ENCODE data around the gene SRGAP2C. TPM values are rescaled to one million over a fixed set of nuclear protein-coding genes. Genes with fewer than 3 reads are reported as not detected.
"Not testable (repeated sequence)": the region's sequence is repeated elsewhere in the genome, so short reads cannot be mapped to it uniquely, and the experiment has no call there.

Gene SRGAP2C
- total RNA-seq, 4 donors from 2014 or later = 38.6 to 60.9 (median 40.4) TPM

DNA sequence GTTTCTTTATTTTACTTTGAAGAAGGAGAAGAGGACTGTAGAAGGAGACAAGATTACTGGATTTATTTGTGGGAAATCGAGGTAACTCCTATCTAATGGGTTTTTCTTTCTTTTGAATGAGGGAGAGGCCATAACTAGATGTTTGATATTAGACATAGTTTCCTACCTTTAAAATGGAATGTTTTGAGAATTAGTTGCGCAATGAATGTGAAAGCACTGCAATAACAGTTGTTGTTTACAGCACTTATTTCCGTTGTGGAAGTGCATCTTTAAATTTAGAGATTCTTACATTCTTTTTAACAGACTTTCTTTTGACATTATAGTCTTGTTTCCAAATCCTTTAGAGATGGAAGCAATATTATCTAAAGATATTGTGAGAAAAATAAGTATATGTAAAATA lies 229.0 kb downstream of the SRGAP2C start:
- Histone ChIP-seq H3K27ac (no peak overlapping the region), H3K27me3 (no peaks in the 10 kb centered on the region)
- WGBS = 88% methylated on average over 3 of the region's 3 CpGs

GRCh38 chr1:121414905-121415304 lies 230.1 kb downstream of the SRGAP2C start:
- no peak for DNase-seq (ENCODE audit: low spot score in 2 of 2)

More for the DNA sequence above, 229.0 kb downstream of the SRGAP2C start:
- Histone ChIP-seq H3K4me3 (no peak overlapping the region), H3K9me3 (no peaks in the 10 kb centered on the region), H3K36me3 (no peaks in the 10 kb centered on the region), H3K4me1 (peaks cover 16% of the 10 kb centered on the region)
- TF ChIP-seq, protein P1, sequence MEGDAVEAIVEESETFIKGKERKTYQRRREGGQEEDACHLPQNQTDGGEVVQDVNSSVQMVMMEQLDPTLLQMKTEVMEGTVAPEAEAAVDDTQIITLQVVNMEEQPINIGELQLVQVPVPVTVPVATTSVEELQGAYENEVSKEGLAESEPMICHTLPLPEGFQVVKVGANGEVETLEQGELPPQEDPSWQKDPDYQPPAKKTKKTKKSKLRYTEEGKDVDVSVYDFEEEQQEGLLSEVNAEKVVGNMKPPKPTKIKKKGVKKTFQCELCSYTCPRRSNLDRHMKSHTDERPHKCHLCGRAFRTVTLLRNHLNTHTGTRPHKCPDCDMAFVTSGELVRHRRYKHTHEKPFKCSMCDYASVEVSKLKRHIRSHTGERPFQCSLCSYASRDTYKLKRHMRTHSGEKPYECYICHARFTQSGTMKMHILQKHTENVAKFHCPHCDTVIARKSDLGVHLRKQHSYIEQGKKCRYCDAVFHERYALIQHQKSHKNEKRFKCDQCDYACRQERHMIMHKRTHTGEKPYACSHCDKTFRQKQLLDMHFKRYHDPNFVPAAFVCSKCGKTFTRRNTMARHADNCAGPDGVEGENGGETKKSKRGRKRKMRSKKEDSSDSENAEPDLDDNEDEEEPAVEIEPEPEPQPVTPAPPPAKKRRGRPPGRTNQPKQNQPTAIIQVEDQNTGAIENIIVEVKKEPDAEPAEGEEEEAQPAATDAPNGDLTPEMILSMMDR (IDR thresholded peaks at IDR 0.05) = no peak
- TF ChIP-seq POLR2A (IDR thresholded peaks at IDR 0.05) = no peak
- TF ChIP-seq EP300 (IDR thresholded peaks at IDR 0.05) = no peak
- no peak for TF ChIP-seq POLR2AphosphoS5 (IDR thresholded peaks at IDR 0.05)
- DNase-seq (ENCODE audit: low spot score in 2 of 2) = no peak

GRCh38 chr1:121417325-121417923 lies 232.6 kb downstream of the SRGAP2C start:
- Histone ChIP-seq H3K27ac (no peak overlapping the region), H3K4me3 (no peak overlapping the region), H3K9me3 (no peaks in the 10 kb centered on the region), H3K27me3 (no peaks in the 10 kb centered on the region), H3K4me1 (peaks cover 16% of the 10 kb centered on the region), H3K36me3 (no peaks in the 10 kb centered on the region)
- 64% methylated on average over 6 of the region's 6 CpGs for whole genome bisulfite sequencing
- TF ChIP-seq EP300 (IDR thresholded peaks at IDR 0.05) (no peak), POLR2AphosphoS5 (IDR thresholded peaks at IDR 0.05) (no peak), POLR2A (IDR thresholded peaks at IDR 0.05) (no peak)
- TF ChIP-seq, protein P1 (IDR thresholded peaks at IDR 0.05) = no peak
- DNase-seq (ENCODE audit: low spot score in 2 of 2) = no peak

More at GRCh38 chr1:121414905-121415304, 230.1 kb downstream of the SRGAP2C start:
- 70% methylated on average over 2 of the region's 2 CpGs for WGBS
- Histone ChIP-seq H3K9me3 (no peaks in the 10 kb centered on the region), H3K4me3 (no peak overlapping the region), H3K36me3 (no peaks in the 10 kb centered on the region), H3K27ac (no peak overlapping the region), H3K27me3 (no peaks in the 10 kb centered on the region), H3K4me1 (peaks cover 16% of the 10 kb centered on the region)
- TF ChIP-seq, protein P1 (IDR thresholded peaks at IDR 0.05) = no peak
- no peak for TF ChIP-seq POLR2AphosphoS5 (IDR thresholded peaks at IDR 0.05)
- no peak for TF ChIP-seq EP300 (IDR thresholded peaks at IDR 0.05)
- no peak for TF ChIP-seq POLR2A (IDR thresholded peaks at IDR 0.05)

DNA sequence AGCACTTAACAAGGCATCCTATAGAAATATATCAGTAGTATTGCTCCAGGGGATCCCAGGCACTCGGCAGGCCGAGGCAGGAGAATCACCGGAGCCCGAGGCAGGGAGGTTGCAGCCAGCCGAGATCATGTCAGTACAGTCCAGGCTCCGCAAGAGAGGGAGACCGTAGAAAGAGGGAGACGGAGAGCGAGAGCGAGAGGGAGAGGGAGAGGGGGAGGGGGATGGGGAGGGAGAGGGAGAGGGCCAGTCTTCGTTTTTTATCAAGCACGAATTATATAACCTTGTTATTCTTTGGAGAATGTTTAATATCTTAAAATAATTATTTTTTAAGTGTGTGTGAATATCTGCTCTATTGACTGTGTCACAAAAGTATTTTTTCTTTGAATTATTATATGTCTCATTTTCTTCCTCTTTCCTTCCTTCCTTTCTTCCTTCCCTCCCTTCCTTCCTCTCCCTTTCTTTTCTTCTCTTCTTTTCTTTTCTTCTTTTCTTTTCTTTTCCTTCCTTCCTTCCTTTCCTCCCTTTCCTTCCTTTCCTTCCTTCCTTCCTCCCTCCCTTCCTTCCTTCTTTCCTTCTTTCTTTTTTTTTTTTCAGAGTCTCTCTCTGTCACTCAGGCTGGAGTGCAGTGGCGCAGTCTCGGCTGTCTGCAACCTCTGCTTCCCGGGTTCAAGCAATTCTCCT lies 233.7 kb downstream of the SRGAP2C start:
- H3K4me3 ChIP-seq = no peak overlapping the region
- H3K4me1 ChIP-seq = peaks cover 16% of the 10 kb centered on the region
- no peak overlapping the region for H3K27ac ChIP-seq
- H3K36me3 ChIP-seq = no peaks in the 10 kb centered on the region
- H3K27me3 ChIP-seq = no peaks in the 10 kb centered on the region
- DNase-seq (ENCODE audit: low spot score in 2 of 2) = no peak
- no peaks in the 10 kb centered on the region for H3K9me3 ChIP-seq
- TF ChIP-seq, protein P1 (IDR thresholded peaks at IDR 0.05) = no peak
- TF ChIP-seq EP300 (IDR thresholded peaks at IDR 0.05) (no peak), POLR2A (IDR thresholded peaks at IDR 0.05) (no peak), POLR2AphosphoS5 (IDR thresholded peaks at IDR 0.05) (no peak)
- WGBS = 54% methylated on average over 15 of the region's 15 CpGs

GRCh38 chr1:121419050-121419615 lies 234.4 kb downstream of the SRGAP2C start:
- not testable (repeated sequence) for H3K4me3 ChIP-seq; H3K27me3 ChIP-seq; H3K9me3 ChIP-seq; DNase-seq (ENCODE audit: low spot score in 2 of 2); H3K27ac ChIP-seq; H3K36me3 ChIP-seq
- 94% methylated on average over 4 of the region's 4 CpGs for WGBS
- peaks cover 16% of the 10 kb centered on the region for H3K4me1 ChIP-seq

DNA sequence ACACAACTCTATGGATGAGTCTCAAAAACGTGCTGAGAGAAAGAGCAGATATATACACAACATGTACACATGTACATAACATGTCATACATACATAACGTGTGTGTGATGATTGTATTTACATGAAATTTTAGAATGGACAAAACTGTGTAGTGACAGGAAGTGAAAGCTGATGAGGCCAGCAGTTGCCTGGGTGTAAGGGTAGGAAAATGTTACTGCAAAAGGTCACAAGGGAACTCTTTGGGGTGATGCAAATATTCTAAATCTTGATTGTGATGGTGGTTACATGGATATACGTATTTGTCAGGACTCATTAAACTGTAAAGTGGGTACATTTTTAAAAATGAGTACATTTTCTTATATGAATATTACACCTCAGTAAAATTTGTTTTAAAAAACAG lies 236.7 kb downstream of the SRGAP2C start:
- H3K4me3 ChIP-seq; H3K36me3 ChIP-seq; DNase-seq (ENCODE audit: low spot score in 2 of 2); H3K27me3 ChIP-seq; H3K9me3 ChIP-seq; H3K4me1 ChIP-seq; H3K27ac ChIP-seq: not testable (repeated sequence)
- 78% methylated on average over 3 of the region's 3 CpGs for WGBS

DNA sequence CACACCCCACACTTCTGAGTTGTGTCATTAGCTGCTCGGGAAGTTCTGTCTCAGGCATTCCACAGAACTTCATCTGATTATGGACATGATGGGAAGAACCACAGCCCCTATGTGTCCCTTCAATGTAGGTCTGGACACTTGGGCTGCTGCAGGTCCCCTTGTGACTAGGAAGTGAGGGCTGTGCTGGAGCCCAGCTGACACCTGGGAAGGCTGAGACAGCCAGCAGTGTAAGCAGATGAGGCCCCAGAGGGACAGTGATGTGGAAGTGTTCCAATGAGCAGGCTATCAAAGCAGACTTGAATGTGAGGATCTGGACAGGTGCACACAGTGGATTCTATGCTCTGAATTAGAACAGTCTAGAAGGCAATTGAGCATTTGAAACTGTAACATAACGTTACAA lies 239.2 kb downstream of the SRGAP2C start:
- H3K4me3 ChIP-seq = not testable (repeated sequence)

DNA sequence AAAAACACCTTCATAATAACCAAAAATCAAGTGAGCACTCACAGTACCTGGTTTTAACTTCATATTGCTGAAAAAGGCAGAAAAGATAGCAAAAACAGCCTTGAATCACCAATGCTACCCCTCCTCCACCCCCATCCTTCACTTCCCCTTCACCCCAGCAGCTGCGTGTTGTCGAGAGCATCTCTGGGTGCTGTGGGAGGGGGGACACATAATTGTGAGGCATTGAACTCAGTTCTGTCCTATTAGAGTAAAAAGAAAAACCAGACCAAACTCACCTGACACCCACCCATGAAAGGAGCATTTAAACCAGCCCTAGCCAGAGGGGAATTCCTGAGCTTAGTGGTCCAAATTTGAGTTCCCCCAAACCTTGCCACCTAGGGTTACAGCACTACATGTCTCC lies 248.7 kb downstream of the SRGAP2C start:
- not testable (repeated sequence) for H3K36me3 ChIP-seq; H3K9me3 ChIP-seq; H3K4me3 ChIP-seq; H3K4me1 ChIP-seq; H3K27me3 ChIP-seq; DNase-seq (ENCODE audit: low spot score in 2 of 2); H3K27ac ChIP-seq
- WGBS = 71% methylated on average over 2 of the region's 2 CpGs

More for the DNA sequence above, 239.2 kb downstream of the SRGAP2C start:
- H3K9me3 ChIP-seq; H3K27ac ChIP-seq; H3K4me1 ChIP-seq; H3K36me3 ChIP-seq; DNase-seq (ENCODE audit: low spot score in 2 of 2); H3K27me3 ChIP-seq: not testable (repeated sequence)
- WGBS = 79% methylated on average over 2 of the region's 2 CpGs

GRCh38 chr1:121438862-121439261 lies 254.1 kb downstream of the SRGAP2C start:
- not testable (repeated sequence) for H3K9me3 ChIP-seq; H3K27me3 ChIP-seq; DNase-seq (ENCODE audit: low spot score in 2 of 2); H3K27ac ChIP-seq; H3K4me3 ChIP-seq; H3K36me3 ChIP-seq; H3K4me1 ChIP-seq
- WGBS = 90% methylated on average over 3 of the region's 3 CpGs
